Measurements from ENCODE around the gene APOBEC3B. TPM values are rescaled to one million over a fixed set of nuclear protein-coding genes. Genes with fewer than 3 reads are reported as not detected.

The APOBEC3B gene
- total and polyA plus RNA-seq, 12 donors, result 0.29 to 6.4 (median 1.2) TPM

- no peaks in the 10 kb centered on the region for H3K36me3 ChIP-seq
- H3K4me3 ChIP-seq, result no peak overlapping the region
- intact Hi-C loops (cut with DNase I), result no loop called here
- no peak for TF ChIP-seq CTCF (IDR thresholded peaks at IDR 0.05)
- no peaks in the 10 kb centered on the region for H3K9me3 ChIP-seq
- H3K4me1 ChIP-seq, result peaks cover 0 to 25% (median 0%) of the 10 kb centered on the region in 9 donors
- 80 to 88% methylated on average over 4 of the region's 4 CpGs for WGBS, 2 donors
- DNase-seq (no peak), ATAC-seq (no peak)
- peaks cover 0 to 18% (median 4%) of the 10 kb centered on the region in 7 donors for H3K27me3 ChIP-seq
- H3K27ac ChIP-seq, result no peak overlapping the region
Observed at GRCh38 chr22:38964989-38965388, 17.2 kb upstream of the APOBEC3B start.

GRCh38 chr22:38965614-38966379, 16.4 kb upstream of the APOBEC3B start:
- ATAC-seq (no peak), DNase-seq (no peak)
- TF ChIP-seq CTCF (IDR thresholded peaks at IDR 0.05), result no peak
- WGBS, 2 donors, result 73 to 81% methylated on average over 14 of the region's 14 CpGs
- peaks cover 0 to 31% (median 0%) of the 10 kb centered on the region in 9 donors for H3K4me1 ChIP-seq
- peaks cover 0 to 18% (median 4%) of the 10 kb centered on the region in 7 donors for H3K27me3 ChIP-seq
- intact Hi-C loops (cut with DNase I), result no loop called here
- H3K27ac ChIP-seq, result no peak overlapping the region
- H3K4me3 ChIP-seq, result no peak overlapping the region
- no peaks in the 10 kb centered on the region for H3K36me3 ChIP-seq
- no peaks in the 10 kb centered on the region for H3K9me3 ChIP-seq

GRCh38 chr22:38966380-38966702, 15.8 kb upstream of the APOBEC3B start:
- no peak overlapping the region for H3K4me3 ChIP-seq
- no peak overlapping the region for H3K27ac ChIP-seq
- peaks cover 0 to 31% (median 0%) of the 10 kb centered on the region in 9 donors for H3K4me1 ChIP-seq
- no peaks in the 10 kb centered on the region for H3K9me3 ChIP-seq
- peaks cover 0 to 18% (median 4%) of the 10 kb centered on the region in 7 donors for H3K27me3 ChIP-seq
- DNase-seq (no peak), ATAC-seq (no peak)
- no peaks in the 10 kb centered on the region for H3K36me3 ChIP-seq
- WGBS, 2 donors, result 42% methylated on average over 5 of the region's 5 CpGs
- intact Hi-C loops (cut with DNase I), result no loop called here
- TF ChIP-seq CTCF (IDR thresholded peaks at IDR 0.05), result no peak

- no peak for ATAC-seq
- 94% methylated on average over 7 of the region's 7 CpGs for WGBS, 2 donors
- intact Hi-C loops (cut with DNase I), result no loop called here
- no peak for DNase-seq
- no peak for TF ChIP-seq CTCF (IDR thresholded peaks at IDR 0.05)
- no peaks in the 10 kb centered on the region for H3K36me3 ChIP-seq
- no peaks in the 10 kb centered on the region for H3K9me3 ChIP-seq
- H3K27ac ChIP-seq, result peak overlapping the region in 1 of 10 donors; percentile 81
- peaks cover 0 to 18% (median 4%) of the 10 kb centered on the region in 7 donors for H3K27me3 ChIP-seq
- peaks cover 0 to 31% (median 0%) of the 10 kb centered on the region in 9 donors for H3K4me1 ChIP-seq
- no peak overlapping the region for H3K4me3 ChIP-seq
Observed at GRCh38 chr22:38966942-38967341, 15.2 kb upstream of the APOBEC3B start.

Measured in heart right ventricle (tissue), 16 donors.